ENCODE results near the gene SLC18A2.
"Not testable (repeated sequence)": the region's sequence is repeated elsewhere in the genome, so short reads cannot be mapped to it uniquely, and the experiment has no call there.

SLC18A2 gene

DNA sequence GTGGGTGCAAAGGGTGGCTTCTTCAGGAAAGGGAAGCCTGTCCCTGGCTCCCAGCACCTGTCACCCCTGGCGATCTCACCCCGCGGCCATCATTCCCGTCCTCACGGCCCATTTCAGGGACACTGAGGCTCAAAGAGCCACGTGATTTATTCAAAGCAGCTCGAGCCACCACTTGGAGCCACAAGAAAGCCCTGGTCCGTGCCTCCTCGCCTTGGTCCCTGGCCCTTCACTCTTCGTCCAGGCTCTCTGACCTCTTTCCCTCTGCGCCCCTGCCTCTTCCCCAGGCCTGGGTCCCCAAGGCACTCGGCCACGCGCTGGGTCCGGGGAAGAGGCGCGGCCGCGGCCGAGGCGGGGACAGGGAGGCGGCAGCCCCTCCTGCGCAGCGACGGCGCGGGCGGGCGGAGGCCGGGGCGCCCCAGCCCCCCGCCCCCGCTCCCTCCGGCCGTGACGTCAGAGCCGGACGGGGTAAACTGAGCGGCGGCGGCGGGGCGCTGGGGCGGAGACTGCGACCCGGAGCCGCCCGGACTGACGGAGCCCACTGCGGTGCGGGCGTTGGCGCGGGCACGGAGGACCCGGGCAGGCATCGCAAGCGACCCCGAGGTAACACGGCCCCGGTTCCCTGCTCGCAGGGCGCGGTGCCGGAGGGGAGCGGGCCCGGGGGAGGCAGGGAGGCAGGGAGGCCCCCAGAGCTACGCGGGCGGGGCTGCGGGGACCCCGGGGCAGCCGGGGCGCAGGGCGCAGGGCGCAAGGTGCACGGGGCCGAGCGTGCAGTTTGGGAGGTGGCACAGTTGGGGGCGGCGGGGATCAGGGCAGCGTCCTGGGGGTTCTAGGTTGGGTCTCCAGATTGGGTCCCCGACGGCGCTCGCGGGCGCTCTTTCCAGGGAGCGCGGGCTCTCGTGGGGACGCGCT is at the start of gene SLC18A2:
Gene SLC18A2, plus strand, starts transcription at position 494 of the 909 bp plus-strand sequence. CDS start 580 bp downstream, outside the sequence.
- DNase-seq (ENCODE audit: low spot score) = peak; percentile 45

DNA sequence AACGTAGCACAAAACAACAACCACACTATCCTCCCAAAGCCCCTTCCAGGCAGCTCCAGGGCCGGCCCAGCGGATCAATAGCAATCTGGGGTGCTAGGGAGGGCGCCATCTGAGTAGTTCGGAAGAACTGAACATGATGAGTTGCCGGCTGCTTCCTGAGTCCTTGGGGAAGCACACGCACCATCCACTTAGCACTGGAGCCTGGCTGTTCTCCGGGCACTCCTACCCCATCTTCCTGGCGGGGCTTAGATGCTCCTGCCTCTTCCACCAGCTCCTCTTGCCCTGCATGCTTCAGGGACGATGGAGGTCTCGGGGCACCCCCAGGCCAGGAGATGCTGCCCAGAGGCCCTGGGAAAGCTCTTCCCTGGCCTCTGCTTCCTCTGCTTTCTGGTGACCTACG is 43.7 kb upstream of the SLC18A2 start, which contains the start of gene KCNK18:
Gene KCNK18, plus strand, starts transcription at position 301 of the 400 bp plus-strand sequence. Its CDS starts 0 bp downstream, at position 301.
- no peak for DNase-seq (ENCODE audit: low spot score)

DNA sequence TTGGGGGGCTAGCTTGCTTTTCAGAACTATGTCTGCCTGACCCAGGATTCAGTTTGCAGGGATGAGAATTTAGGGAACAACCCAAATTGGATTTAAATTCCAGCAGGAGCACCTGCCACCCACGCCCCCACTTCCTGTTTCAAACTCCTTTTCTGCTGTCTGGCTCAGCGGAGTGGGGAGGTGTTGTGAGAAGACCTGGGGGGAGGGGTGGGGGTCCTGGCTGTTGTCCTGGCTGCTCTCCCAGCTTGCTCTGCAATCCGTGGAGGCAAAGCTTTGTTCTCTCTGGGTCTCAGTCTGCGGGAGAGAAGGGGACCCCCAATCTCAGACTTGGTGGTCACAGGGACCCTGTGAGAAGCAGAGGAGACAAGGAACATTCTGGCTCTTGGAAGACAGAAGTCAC is 42.8 kb upstream of the SLC18A2 start:
- DNase-seq (ENCODE audit: low spot score) = no peak

DNA sequence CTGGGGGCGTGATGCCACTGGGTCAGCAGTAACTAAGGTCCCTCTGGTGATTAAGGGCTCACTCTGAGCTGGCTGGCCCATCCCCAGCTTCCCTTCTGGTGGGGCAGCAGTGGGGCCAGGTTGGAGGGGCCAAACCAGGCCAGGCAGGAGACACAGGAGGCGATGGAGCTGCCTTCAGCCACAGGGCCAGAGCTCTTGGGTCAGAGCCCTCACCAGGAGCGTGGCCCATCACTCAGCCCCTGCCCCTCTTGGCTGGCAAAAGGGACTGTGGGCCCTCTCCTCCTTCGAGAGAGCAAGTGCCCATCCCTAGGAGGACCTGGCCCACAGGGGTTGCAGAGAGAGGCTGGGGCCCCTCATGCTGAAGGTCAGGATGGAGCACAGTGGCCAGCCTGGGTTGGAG is 39.1 kb upstream of the SLC18A2 start:
- no peak for DNase-seq (ENCODE audit: low spot score)

DNA sequence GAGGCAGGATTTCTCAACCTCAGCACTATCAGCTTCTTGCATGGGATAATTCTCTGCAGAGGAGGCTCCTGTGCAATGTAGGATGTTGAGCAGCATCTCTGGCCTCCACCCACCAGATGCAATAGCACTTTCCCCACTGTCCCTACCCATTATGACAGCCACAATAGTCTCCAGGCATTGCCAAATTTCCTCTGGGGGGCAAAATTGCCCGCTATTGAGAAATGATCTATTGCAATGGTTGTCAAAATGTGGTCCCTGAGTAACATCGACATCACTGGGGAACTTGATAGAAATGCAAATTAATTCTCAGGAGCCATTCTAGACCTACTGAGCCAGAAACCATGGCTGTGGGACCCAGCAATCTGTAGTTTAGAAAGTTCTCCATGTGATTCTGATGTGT is 36.6 kb upstream of the SLC18A2 start:
- DNase-seq (ENCODE audit: low spot score) = no peak

DNA sequence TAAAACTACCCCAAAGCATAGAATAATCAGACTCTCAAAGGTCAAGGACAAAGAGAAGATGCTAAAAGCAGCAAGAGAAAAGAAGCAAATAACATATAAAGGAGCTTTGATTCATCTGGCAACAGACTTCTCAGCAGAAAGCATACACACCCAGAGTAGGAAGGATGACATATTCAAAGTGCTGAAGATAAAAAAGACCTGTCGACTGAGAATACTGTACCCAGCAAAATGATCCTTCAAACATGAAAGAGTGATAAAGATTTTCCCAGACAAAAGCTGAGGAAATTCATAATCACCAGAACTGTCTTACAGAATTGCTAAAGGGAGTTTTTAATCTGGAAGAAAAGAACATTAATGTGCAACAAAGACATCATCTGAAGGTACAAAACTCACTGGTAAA is 28.7 kb upstream of the SLC18A2 start:
- DNase-seq (ENCODE audit: low spot score) = no peak

DNA sequence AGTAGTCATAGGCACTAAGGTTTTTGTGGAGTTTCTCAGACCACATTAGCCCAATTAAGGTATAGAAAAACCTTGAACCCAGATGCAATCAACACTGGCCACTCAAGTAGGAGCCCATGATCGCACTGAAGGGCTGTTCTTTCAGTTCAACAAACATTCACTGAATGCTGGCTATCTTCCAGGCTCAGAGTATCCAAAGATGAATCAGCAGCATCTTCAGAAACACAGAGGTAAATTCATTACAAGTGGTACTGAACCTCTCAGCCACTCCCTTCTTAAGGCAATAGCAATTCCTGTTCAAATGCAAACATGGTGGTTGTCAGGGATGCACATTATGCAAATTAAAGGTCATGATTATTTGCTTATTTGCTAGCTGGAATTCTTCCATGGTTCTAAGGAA is 26.5 kb upstream of the SLC18A2 start:
- DNase-seq (ENCODE audit: low spot score) = no peak

DNA sequence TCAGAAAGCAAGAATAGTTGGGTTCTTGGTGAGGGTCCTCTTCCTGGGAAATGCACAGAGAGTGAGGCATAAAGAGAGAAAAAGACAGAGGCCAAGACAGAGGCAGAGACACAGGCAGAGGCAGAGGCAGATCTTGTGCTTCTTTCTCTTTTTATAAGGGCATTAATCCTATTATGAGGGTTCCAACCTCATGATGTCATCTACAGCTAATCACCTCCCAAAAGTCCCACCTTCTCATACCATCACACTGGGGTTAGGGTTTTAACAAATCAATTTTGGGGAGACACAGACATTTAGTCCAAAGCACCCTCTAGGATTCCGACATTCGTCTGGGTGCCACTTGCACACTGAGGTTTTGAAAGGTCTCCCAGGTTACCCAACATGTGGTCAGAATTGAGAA is 25.8 kb upstream of the SLC18A2 start:
- no peak for DNase-seq (ENCODE audit: low spot score)

DNA sequence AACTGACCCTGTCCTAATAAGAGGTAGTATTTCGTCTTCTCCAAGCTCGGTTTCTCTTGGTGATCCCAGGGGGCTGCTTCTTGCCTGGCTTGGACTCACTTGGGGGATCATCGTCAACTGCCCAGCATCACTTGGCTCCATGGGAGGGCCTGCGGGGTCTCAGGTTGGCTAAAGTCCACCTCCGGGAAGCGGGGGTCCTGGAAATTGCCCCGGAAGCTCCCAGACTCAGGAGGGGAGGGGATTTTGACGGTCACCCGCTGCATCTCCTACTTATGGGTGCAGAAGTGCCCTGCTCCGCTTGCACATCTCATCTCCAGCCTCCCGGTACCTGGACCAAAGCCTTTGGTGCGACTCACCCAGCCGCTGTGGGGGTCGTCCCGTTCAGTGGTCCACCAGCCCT is 24.9 kb upstream of the SLC18A2 start:
- no peak for DNase-seq (ENCODE audit: low spot score)

DNA sequence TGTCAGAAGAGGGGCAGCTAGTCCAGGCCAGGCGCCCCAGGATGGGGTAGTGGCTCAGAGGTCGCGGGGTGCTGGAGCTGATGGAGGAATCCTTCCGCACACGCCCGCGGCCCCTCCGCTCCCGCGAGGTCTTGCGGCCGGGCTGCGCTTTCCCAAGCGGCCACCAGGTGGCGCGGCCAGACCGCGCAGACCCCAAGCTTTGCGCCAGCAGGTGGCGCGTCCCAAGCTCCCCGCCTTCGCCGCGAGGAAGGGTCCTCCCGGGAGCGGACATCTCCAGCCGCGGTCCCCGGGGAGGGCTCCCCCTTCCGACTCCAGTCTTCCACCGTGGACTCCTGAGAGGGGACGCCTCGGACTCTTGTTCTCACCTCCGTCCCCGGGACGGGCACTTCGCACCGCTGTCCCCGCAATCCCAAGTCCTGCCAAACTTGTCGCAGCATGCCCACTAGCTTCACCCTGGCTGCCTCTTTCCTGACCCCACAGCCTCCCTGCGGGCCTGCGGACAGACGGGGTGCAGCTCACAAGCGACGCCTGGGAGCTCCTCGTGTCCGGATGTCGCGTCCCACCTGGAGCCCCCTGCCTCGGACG is 24.2 kb upstream of the SLC18A2 start:
- DNase-seq (ENCODE audit: low spot score) = peak; percentile 89

DNA sequence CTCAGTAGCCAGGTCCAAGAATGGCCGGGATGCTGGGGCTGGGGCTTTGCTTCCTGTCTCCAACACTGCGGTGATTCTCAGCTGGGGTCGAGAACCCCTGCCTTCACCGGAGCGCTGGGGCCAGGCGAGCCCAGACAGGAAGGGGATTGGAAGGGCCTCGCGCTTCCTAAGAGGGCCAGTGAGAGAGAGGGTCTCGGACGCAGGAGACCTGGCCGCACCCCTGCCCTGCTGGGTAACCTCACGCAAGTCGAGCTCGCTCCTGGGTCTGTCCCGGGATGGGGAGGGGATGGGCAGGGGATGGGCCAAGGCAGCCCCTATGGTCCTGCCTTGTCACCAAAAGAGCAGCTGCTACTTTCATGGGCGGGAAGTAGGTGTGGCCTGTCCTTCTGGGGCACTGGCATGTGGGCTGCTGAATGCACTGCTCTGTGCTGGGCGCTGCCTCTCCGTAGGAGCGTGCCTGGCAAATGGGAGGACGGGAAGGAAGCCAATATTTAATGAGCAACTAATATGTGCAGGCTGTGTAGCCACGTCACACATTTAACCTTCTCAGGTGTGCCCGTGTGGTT is 23.6 kb upstream of the SLC18A2 start:
- DNase-seq (ENCODE audit: low spot score) = no peak

DNA sequence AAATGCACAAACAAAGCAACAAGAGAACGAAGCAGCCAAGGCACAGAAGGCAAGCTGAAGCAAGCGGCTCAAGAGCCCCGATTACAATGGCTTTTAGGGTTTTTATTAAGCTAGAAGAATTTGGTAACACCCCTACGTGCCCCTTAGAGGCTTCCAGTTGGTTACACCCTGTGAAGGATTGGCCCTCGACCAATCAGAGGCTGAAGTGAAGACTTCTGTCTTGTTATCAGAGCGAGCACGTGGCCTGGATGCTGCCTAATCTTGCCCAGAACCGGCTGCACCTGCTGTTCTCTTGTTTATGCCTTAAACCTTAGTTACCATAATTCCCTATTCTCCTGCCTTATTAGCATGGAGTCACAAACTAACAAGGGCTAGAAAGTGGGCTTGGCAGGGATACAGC is 22.3 kb upstream of the SLC18A2 start:
- DNase-seq (ENCODE audit: low spot score) = no peak

DNA sequence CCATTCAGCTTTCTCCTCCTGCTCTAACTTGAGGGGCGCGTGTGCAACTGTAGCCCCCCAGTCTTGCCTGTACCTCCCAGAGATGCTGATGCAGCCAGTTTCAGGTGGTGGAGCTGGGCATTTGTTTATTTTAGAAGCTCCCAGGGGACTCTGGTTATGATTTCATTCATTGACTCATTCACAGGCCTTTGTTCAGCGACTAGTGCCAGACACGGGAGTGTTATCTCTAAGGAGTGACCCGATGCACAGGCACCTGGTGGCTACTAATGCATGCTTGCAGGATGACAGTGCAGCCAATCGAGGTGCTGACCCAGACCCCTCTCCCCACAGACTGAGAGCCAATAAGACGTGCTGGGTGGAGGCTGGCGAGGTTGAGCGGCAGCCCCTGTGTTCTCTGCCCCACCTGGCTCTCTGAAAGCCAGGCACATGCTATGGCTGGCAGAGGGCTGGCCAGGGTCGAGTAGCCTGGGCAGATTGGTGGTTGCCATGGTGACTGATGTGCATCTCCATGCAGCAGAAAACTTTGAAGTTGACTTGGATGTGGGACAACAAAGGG is 19.7 kb upstream of the SLC18A2 start:
- DNase-seq (ENCODE audit: low spot score) = no peak

DNA sequence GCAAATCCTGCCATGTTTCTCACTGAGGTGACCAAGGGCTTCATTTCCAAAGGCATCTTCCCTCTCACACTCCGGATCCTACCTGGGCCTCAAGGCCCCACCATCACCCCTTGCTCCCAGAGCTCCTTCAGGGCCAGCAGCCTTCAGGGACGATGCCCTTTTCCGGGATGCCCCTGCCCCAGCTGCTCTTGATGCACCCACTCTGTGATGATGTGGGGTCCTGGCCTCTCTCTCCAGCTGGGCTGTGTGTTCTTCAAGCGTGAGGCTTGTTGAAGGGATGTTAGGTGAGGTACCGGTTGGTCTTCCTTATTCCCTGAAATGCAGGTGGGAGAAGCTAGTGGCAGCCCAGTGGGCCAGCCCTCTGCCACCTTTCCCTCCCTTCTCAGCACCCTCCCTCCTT is 18.4 kb upstream of the SLC18A2 start:
- no peak for DNase-seq (ENCODE audit: low spot score)

DNA sequence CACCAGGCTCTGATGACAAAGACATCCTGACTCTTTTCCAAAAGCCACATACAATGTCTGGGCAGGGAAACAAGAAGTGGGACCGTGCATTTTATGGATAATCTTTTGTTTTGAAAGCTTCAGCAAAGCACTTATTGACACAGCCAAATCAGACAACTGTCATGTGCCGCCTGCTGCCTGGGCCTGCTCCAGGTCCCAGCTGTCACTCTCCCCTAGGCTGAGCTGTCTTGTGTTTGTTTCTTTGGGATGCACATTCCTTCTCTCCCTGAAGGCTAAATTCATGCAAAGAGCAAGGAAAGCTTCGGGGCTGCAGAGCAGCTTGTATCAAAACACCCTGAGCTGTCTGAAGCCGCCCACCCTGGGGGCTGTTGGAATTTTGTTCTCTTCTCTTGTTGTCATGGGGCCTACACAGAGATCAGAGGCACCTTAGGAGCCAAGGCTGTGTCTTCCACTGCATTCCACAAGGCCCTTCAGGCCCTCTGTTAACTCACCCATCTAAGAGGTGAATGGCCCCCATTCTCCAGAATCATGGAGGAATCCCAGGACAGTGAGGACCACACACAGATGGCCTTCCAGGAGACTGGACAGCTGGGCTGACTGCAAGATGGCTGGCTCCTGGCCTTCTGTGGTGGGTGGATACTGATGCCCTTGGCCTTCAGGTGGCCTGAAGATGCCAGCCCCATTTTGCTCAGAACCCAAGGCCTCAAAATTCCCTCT is 17.8 kb upstream of the SLC18A2 start:
- DNase-seq (ENCODE audit: low spot score) = no peak

DNA sequence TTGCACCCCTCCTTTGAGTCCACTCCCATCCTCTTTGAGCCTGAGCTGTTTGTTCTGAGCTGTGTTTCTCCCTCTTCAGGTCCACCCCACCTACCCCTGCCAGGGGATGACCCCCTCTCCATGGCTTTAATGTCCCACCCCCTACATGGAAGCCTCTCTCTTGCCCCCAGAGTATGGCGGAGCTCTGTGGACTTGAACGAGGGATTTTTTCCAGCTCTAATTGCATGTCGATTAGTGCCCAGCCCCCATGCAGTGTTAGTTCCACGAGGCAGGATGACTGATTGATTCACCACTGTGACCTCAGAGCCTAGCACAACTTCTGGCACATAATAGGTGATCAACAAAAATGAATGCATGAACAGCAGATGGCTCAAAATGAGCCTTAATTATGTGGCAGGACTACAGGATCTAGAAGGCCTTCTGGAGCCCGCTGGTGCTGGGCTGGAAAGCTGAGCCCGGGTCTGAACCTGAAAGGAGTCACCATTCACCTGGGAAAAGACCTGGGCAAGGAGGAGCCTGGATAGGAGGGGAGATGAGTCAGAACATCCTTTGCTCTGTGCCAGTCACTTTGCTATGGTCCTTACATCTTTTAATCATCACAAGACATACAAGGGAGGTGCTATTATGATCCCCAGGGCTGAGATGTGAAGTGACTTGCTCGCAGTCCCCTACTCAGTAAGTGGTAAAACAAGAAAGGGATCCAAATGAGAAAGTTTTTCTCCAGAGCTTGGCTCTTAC is 17.1 kb upstream of the SLC18A2 start:
- no peak for DNase-seq (ENCODE audit: low spot score)

DNA sequence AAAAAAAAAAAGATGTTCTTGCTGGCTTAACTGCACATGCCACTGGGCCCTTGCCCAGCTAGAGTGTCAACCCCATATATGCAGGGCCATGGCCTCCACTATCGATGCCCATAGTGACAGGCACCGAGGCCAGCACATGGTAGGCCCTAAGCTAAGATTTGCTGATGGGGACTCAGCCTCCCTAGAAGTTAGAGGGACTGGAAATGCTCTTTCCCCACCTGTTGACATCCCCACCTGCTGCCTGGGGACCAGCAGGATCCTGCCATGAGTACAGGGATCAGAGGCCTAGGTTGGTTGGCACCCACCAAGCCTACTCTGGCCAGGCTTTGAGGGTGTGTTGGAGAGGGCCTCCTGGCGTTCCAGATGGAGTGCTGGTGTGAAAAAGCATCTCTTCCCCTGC is 16.0 kb upstream of the SLC18A2 start:
- no peak for DNase-seq (ENCODE audit: low spot score)

DNA sequence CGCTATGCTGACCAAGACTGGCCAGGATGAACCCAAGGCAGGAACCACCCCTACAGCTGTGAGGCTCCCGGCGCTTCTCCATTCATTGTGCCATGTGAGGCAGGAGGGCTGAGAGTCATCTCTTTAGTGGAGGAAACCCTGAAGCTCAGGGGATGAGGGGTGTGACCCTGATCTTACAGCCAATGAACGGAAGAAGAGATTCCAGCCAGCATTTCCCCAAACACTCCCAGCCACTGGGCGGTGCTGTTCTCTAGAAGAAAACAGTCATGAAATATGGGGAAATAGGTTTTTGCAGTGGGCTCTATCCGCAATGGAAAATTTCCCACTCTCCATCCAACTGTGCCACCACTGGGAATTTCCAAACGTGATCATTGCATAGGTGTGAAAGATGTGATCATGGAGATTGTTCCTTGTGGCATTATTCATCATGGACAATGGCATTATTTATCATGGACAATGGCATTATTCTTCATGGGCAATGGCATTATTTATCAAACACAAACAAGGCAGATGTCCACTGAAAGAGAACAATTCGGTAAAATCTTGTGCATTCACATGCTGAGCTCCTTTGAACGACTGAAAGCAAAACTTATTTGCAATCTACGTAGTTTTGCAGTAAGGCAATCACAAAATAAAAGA is 14.0 kb upstream of the SLC18A2 start:
- DNase-seq (ENCODE audit: low spot score) = peak; percentile 64

DNA sequence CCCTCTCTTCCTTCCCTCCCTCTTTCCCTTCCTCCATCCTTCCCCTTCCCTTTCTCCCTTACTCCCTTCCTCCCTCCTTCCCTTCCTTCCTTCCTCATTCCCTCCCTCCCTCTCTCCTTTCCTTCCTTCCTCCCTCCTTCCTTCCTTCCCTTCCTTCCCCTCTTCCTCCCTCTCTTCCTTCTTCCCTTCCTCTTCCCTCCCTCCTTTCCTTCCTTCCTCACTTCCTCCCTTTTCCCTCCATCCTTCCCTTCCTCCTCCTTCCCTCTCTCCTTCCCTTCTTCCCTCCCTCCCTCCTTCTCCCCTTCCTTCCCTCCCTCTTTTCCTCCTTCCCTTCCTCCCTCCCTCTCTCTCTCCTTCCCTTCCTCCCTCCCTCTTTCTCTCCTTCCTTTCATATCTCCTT is 12.7 kb upstream of the SLC18A2 start:
- DNase-seq (ENCODE audit: low spot score) = no peak

DNA sequence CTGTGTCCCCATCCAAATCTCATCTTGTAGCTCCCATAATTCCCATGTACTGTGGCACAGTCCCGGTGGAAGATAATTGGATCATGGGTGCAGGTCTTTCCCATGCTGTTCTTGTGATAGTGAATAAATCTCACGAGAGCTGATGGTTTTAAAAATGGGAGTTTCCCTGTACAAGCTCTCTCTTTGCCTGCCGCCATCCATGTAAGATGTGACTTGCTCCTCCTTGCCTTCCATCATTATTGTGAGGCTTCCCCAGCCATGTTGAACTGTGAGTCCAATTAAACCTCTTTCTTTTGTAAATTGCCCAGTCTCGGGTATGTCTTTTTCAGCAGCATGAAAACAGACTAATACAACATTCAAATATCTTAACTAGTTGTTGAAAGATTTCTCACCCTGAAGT is 10.8 kb upstream of the SLC18A2 start:
- not testable (repeated sequence) for DNase-seq (ENCODE audit: low spot score)

DNA sequence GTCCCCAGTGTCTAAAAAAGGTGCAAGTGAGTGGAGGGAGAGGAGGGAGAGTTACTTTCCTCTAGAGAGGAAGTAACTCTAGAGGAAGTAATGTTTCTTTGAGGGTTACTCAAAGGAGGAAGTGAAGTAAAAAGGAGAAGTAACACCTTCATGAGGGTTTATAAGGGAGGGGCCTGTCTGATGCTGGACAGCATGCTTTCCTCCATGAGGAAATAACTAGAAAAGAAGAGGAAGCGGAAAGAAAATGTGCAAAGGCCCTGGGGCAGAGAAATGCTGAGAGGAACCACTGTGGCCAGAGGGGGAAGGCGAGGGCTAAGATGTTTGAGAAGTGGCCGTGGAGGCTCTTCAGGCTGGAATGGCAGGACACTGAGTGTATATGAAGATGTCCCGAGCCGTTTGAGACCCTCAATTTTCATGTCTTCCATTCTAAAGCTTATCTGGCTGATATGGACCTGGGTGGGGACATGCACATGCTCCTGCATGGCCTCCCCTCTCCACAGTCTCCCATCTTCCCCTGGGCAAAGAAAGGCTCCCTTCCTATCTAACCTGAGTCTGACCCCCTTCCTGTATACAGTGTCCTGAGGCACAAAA is 3.4 kb upstream of the SLC18A2 start:
- DNase-seq (ENCODE audit: low spot score) = no peak
